Measurements from ENCODE around the gene MAST2. TPM values are rescaled to one million over a fixed set of nuclear protein-coding genes. Genes with fewer than 3 reads are reported as not detected.

The MAST2 gene
- 18.6 TPM for polyA plus RNA-seq (2013, experiment 1 of 2)
- 17.9 TPM for polyA plus RNA-seq (2013, experiment 2 of 2)

DNA sequence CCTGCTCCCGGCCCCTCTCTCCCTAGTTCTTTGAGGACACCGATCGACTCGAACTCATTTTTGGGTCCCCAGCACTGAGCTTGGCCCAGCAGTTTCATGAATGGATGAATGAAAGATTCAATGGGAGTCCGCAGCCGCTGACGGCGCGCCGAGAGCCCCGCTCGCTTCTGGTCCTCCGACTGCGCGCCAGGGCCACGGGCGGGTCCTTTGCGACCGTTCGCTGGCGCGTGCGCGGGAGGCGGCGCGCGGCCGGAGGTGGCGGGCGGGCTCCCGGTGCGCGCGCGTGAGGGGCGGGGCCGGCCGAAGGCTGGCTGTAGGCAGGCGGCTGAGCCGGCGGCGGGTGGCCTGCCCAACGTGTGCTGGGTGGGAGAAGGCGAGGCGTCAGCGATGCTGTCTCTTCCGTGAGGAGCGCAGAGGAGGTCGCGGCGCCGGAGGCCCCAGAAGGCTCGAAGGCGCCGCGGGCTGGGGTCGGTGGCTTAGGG is at the start of gene MAST2:
Gene MAST2, plus strand, starts transcription at position 314 of the 482 bp plus-strand sequence. CDS start 284 bp downstream, outside the sequence.
- no CpG with 5 or more reads among the region's 58 CpGs for WGBS, 2 donors (ENCODE audit: extremely low coverage in 2 of 2, insufficient read length in 2 of 2, insufficient replicate concordance in 1 of 2)
- peak within 1 kb of the TSS; percentile 87 for H2AFZ ChIP-seq (ENCODE audit: low read length)

DNA sequence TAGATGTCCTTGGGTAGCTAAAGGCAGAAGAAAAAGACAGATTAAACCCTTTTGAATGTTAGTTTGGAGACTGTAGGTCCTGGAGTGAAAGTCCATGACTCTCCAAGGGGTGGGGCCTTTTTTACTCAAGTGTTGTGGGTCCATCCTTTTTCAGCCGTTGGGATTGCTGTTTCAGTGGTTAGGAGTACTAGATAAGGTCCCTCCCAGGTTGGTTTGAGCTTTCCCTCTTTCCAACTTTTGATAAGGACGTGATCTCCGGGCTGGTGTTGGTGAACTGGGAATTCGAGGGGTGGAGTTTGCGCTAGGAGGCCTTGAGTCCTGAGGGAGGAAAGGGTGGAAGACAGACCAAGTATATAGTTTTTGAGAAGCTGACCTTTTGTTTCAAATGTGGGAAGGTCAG is 47.7 kb upstream of the MAST2 start:
- no peak overlapping the region for H2BK5ac ChIP-seq (ENCODE audit: low read length)
- no peak overlapping the region for H2AFZ ChIP-seq (ENCODE audit: low read length)

More for the DNA sequence above, at the start of gene MAST2:
- Histone ChIP-seq H2BK12ac (ENCODE audit: low read length) (no peak within 1 kb of the TSS), H3K4me2 (ENCODE audit: insufficient read depth, low read length, poor library complexity, severe bottlenecking) (peak within 1 kb of the TSS; percentile 83), H3K27me3 (ENCODE audit: control insufficient read depth in 3 of 3, insufficient read depth in 3 of 3, low read depth in 1 of 3, low read length in 3 of 3) (peaks cover 0 to 3% (median 0%) of the 10 kb centered on the region in 3 experiments), H3K9ac (ENCODE audit: low read depth, low read length, poor library complexity) (peak within 1 kb of the TSS; percentile 38), H2BK120ac (ENCODE audit: low read depth, low read length) (no peak within 1 kb of the TSS), H3K14ac (ENCODE audit: low read length) (no peak within 1 kb of the TSS), H2BK5ac (ENCODE audit: low read length) (no peak within 1 kb of the TSS), H3K27ac (replicated peaks; ENCODE audit: low read length) (peak within 1 kb of the TSS; percentile 29), H3K79me1 (ENCODE audit: low read depth, low read length) (peaks cover 2% of the 10 kb centered on the region), H4K8ac (ENCODE audit: low read depth, low read length) (no peak within 1 kb of the TSS), H3K4ac (ENCODE audit: low read length) (no peak within 1 kb of the TSS), H4K91ac (ENCODE audit: low read depth, low read length, poor library complexity) (no peak within 1 kb of the TSS), H3K36me3 (replicated peaks in 1 of 2; ENCODE audit: control insufficient read depth in 2 of 2, insufficient read depth in 2 of 2, low read length in 2 of 2) (peaks cover 0 to 27% of the 10 kb centered on the region in 2 donors), H3K4me1 (ENCODE audit: control insufficient read depth in 2 of 2, insufficient read depth in 1 of 2, low read depth in 1 of 2, low read length in 2 of 2) (peaks cover 6% of the 10 kb centered on the region in 2 donors), H2AK5ac (ENCODE audit: low read depth, low read length) (no peak within 1 kb of the TSS), H3K23ac (ENCODE audit: low read depth, low read length, poor library complexity) (peak within 1 kb of the TSS; percentile 97), H3K18ac (ENCODE audit: low read length) (no peak within 1 kb of the TSS), H3K4me3 (ENCODE audit: low read length in 2 of 2) (peak within 1 kb of the TSS; percentile 75 to 79), H2BK15ac (ENCODE audit: low read length) (no peak within 1 kb of the TSS), H3K9me3 (replicated peaks in 1 of 2; ENCODE audit: control insufficient read depth in 2 of 2, insufficient read depth in 1 of 2, low read depth in 1 of 2, low read length in 2 of 2) (no peaks in the 10 kb centered on the region)
- peak; percentile 87 for DNase-seq (ENCODE audit: low spot score)

GRCh38 chr1:45762291-45762690 is 41.1 kb upstream of the MAST2 start:
- H3K9me3 ChIP-seq (replicated peaks in 1 of 2; ENCODE audit: control insufficient read depth in 2 of 2, insufficient read depth in 1 of 2, low read depth in 1 of 2, low read length in 2 of 2): no peaks in the 10 kb centered on the region
- DNase-seq (ENCODE audit: low spot score): no peak
- no peaks in the 10 kb centered on the region for H3K4me1 ChIP-seq (ENCODE audit: control insufficient read depth in 2 of 2, insufficient read depth in 1 of 2, low read depth in 1 of 2, low read length in 2 of 2)
- no CpG with 5 or more reads among the region's 3 CpGs for WGBS, 2 donors (ENCODE audit: extremely low coverage in 2 of 2, insufficient read length in 2 of 2, insufficient replicate concordance in 1 of 2)
- no peak overlapping the region for H3K4me2 ChIP-seq (ENCODE audit: insufficient read depth, low read length, poor library complexity, severe bottlenecking)
- H2AK5ac ChIP-seq (ENCODE audit: low read depth, low read length): no peak overlapping the region
- H2BK12ac ChIP-seq (ENCODE audit: low read length): no peak overlapping the region
- H2AFZ ChIP-seq (ENCODE audit: low read length): no peak overlapping the region
- H3K36me3 ChIP-seq (replicated peaks in 1 of 2; ENCODE audit: control insufficient read depth in 2 of 2, insufficient read depth in 2 of 2, low read length in 2 of 2): no peaks in the 10 kb centered on the region
- H3K27me3 ChIP-seq (ENCODE audit: control insufficient read depth in 3 of 3, insufficient read depth in 3 of 3, low read depth in 1 of 3, low read length in 3 of 3): peaks cover 0 to 10% (median 0%) of the 10 kb centered on the region in 3 experiments
- no peak overlapping the region for H3K27ac ChIP-seq (replicated peaks; ENCODE audit: low read length)
- no peak overlapping the region for H4K91ac ChIP-seq (ENCODE audit: low read depth, low read length, poor library complexity)
- no peak overlapping the region for H2BK120ac ChIP-seq (ENCODE audit: low read depth, low read length)
- no peaks in the 10 kb centered on the region for H3K79me1 ChIP-seq (ENCODE audit: low read depth, low read length)
- H2BK15ac ChIP-seq (ENCODE audit: low read length): no peak overlapping the region
- H3K4me3 ChIP-seq (ENCODE audit: low read length in 2 of 2): no peak overlapping the region
- no peak overlapping the region for H2BK5ac ChIP-seq (ENCODE audit: low read length)
- no peak overlapping the region for H3K18ac ChIP-seq (ENCODE audit: low read length)
- H4K8ac ChIP-seq (ENCODE audit: low read depth, low read length): no peak overlapping the region
- no peak overlapping the region for H3K4ac ChIP-seq (ENCODE audit: low read length)
- H3K23ac ChIP-seq (ENCODE audit: low read depth, low read length, poor library complexity): no peak overlapping the region
- no peak overlapping the region for H3K14ac ChIP-seq (ENCODE audit: low read length)
- no peak overlapping the region for H3K9ac ChIP-seq (ENCODE audit: low read depth, low read length, poor library complexity)

More for the DNA sequence above, 47.7 kb upstream of the MAST2 start:
- no peak overlapping the region for H4K91ac ChIP-seq (ENCODE audit: low read depth, low read length, poor library complexity)
- peaks cover 0 to 25% (median 0%) of the 10 kb centered on the region in 3 experiments for H3K27me3 ChIP-seq (ENCODE audit: control insufficient read depth in 3 of 3, insufficient read depth in 3 of 3, low read depth in 1 of 3, low read length in 3 of 3)
- H2AK5ac ChIP-seq (ENCODE audit: low read depth, low read length): no peak overlapping the region
- no peak overlapping the region for H2BK120ac ChIP-seq (ENCODE audit: low read depth, low read length)
- H3K4ac ChIP-seq (ENCODE audit: low read length): no peak overlapping the region
- H2BK15ac ChIP-seq (ENCODE audit: low read length): no peak overlapping the region
- no peaks in the 10 kb centered on the region for H3K79me1 ChIP-seq (ENCODE audit: low read depth, low read length)
- H3K36me3 ChIP-seq (replicated peaks in 1 of 2; ENCODE audit: control insufficient read depth in 2 of 2, insufficient read depth in 2 of 2, low read length in 2 of 2): no peaks in the 10 kb centered on the region
- H3K4me2 ChIP-seq (ENCODE audit: insufficient read depth, low read length, poor library complexity, severe bottlenecking): no peak overlapping the region
- WGBS, 2 donors (ENCODE audit: extremely low coverage in 2 of 2, insufficient read length in 2 of 2, insufficient replicate concordance in 1 of 2): no CpG with 5 or more reads among the region's 5 CpGs
- peaks cover 0 to 2% of the 10 kb centered on the region in 2 donors for H3K4me1 ChIP-seq (ENCODE audit: control insufficient read depth in 2 of 2, insufficient read depth in 1 of 2, low read depth in 1 of 2, low read length in 2 of 2)
- H3K14ac ChIP-seq (ENCODE audit: low read length): no peak overlapping the region
- no peak overlapping the region for H3K23ac ChIP-seq (ENCODE audit: low read depth, low read length, poor library complexity)
- H3K4me3 ChIP-seq (ENCODE audit: low read length in 2 of 2): no peak overlapping the region
- no peak overlapping the region for H3K9ac ChIP-seq (ENCODE audit: low read depth, low read length, poor library complexity)
- no peak overlapping the region for H3K18ac ChIP-seq (ENCODE audit: low read length)
- no peak overlapping the region for H3K27ac ChIP-seq (replicated peaks; ENCODE audit: low read length)
- DNase-seq (ENCODE audit: low spot score): no peak
- H3K9me3 ChIP-seq (replicated peaks in 1 of 2; ENCODE audit: control insufficient read depth in 2 of 2, insufficient read depth in 1 of 2, low read depth in 1 of 2, low read length in 2 of 2): peaks cover 2 to 19% of the 10 kb centered on the region in 2 donors
- no peak overlapping the region for H4K8ac ChIP-seq (ENCODE audit: low read depth, low read length)
- H2BK12ac ChIP-seq (ENCODE audit: low read length): no peak overlapping the region

- Histone ChIP-seq H4K8ac (ENCODE audit: low read depth, low read length) (no peak overlapping the region), H3K36me3 (replicated peaks in 1 of 2; ENCODE audit: control insufficient read depth in 2 of 2, insufficient read depth in 2 of 2, low read length in 2 of 2) (no peaks in the 10 kb centered on the region), H3K23ac (ENCODE audit: low read depth, low read length, poor library complexity) (no peak overlapping the region), H3K4me2 (ENCODE audit: insufficient read depth, low read length, poor library complexity, severe bottlenecking) (no peak overlapping the region), H4K91ac (ENCODE audit: low read depth, low read length, poor library complexity) (no peak overlapping the region), H3K4me3 (ENCODE audit: low read length in 2 of 2) (no peak overlapping the region), H3K79me1 (ENCODE audit: low read depth, low read length) (no peaks in the 10 kb centered on the region), H3K27me3 (ENCODE audit: control insufficient read depth in 3 of 3, insufficient read depth in 3 of 3, low read depth in 1 of 3, low read length in 3 of 3) (no peaks in the 10 kb centered on the region), H2BK15ac (ENCODE audit: low read length) (no peak overlapping the region), H3K9ac (ENCODE audit: low read depth, low read length, poor library complexity) (no peak overlapping the region), H3K27ac (replicated peaks; ENCODE audit: low read length) (no peak overlapping the region), H2BK5ac (ENCODE audit: low read length) (no peak overlapping the region), H2AFZ (ENCODE audit: low read length) (no peak overlapping the region), H3K4me1 (ENCODE audit: control insufficient read depth in 2 of 2, insufficient read depth in 1 of 2, low read depth in 1 of 2, low read length in 2 of 2) (no peaks in the 10 kb centered on the region), H3K9me3 (replicated peaks in 1 of 2; ENCODE audit: control insufficient read depth in 2 of 2, insufficient read depth in 1 of 2, low read depth in 1 of 2, low read length in 2 of 2) (no peaks in the 10 kb centered on the region), H3K4ac (ENCODE audit: low read length) (no peak overlapping the region), H2BK120ac (ENCODE audit: low read depth, low read length) (no peak overlapping the region), H3K14ac (ENCODE audit: low read length) (no peak overlapping the region), H3K18ac (ENCODE audit: low read length) (no peak overlapping the region), H2BK12ac (ENCODE audit: low read length) (no peak overlapping the region), H2AK5ac (ENCODE audit: low read depth, low read length) (no peak overlapping the region)
- DNase-seq (ENCODE audit: low spot score): no peak
- no CpG with 5 or more reads among the region's 13 CpGs for WGBS, 2 donors (ENCODE audit: extremely low coverage in 2 of 2, insufficient read length in 2 of 2, insufficient replicate concordance in 1 of 2)
These were observed 37.2 kb upstream of the MAST2 start for GRCh38 chr1:45765999-45766792.
